Lower leg skin (tissue), 3 donors: ENCODE data around the gene GPC6.

Source experiments
- POLR2A ChIP-seq, 2 donors: fragments of 450-650 bp; IDR thresholded peaks; one replicate each; pipeline ENCODE4 v1.6.1; 2016 to 2017; ENCODE audit warnings: antibody characterized with exemption in 2 of 2, mild to moderate bottlenecking in 1 of 2, moderate library complexity in 1 of 2
- TF ChIP-seq, protein P1 (sequence below), 3 donors: fragments of 450-650 bp; IDR thresholded peaks; one replicate each; pipeline ENCODE4 v1.5.1; 2016; ENCODE audit warnings: antibody characterized with exemption in 3 of 3, mild to moderate bottlenecking in 3 of 3, moderate library complexity in 2 of 3

DNA sequence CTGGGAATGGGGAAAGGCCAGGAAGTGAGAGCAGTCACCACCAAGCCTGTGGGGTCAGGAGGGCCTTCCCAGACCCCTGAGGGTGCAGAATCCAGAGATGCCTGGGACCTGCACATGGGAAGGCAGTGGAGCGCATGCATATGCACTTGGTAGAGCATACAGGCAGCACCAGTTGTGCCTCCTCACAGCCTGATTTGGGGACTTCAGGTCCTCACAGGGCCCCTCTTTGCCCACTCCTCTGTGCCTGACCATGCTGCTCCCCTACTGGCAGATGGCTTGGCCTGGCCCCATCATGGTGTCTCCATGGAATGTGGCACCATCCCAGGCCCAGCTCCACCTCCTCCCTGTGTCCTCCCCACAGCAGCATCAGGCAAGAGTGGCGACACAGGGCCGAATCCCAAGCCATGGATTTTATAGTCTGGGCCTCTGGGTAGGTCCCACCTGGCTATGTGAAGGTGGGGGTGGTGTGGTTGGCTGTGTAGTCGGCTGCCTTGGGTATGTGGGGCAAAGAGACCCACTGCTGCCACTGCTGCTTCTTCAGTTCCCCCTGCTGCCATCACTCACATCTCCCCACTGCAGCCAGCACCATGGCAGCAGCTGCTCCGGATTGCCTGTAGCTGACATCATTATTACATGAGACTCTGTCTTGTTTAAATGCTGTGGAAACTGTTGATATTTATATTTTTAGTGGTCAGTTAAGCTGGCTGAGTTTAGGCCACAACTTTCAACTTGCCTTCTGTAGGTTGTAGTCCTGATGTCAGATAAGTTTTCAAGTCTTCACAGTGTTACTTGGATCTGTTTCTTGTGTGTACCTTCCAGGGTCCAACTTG lies 247.0 kb downstream of the GPC6 start:
- TF ChIP-seq, protein P1, sequence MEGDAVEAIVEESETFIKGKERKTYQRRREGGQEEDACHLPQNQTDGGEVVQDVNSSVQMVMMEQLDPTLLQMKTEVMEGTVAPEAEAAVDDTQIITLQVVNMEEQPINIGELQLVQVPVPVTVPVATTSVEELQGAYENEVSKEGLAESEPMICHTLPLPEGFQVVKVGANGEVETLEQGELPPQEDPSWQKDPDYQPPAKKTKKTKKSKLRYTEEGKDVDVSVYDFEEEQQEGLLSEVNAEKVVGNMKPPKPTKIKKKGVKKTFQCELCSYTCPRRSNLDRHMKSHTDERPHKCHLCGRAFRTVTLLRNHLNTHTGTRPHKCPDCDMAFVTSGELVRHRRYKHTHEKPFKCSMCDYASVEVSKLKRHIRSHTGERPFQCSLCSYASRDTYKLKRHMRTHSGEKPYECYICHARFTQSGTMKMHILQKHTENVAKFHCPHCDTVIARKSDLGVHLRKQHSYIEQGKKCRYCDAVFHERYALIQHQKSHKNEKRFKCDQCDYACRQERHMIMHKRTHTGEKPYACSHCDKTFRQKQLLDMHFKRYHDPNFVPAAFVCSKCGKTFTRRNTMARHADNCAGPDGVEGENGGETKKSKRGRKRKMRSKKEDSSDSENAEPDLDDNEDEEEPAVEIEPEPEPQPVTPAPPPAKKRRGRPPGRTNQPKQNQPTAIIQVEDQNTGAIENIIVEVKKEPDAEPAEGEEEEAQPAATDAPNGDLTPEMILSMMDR (IDR thresholded peaks at IDR 0.05): no peak
- TF ChIP-seq POLR2A (IDR thresholded peaks at IDR 0.05): no peak
